Panc1 (cell line): ENCODE measurements around the gene FBXO4. TPM values are rescaled to one million over a fixed set of nuclear protein-coding genes. Genes with fewer than 3 reads are reported as not detected.
"Not testable (repeated sequence)": the region's sequence is repeated elsewhere in the genome, so short reads cannot be mapped to it uniquely, and the experiment has no call there.

Source experiments
- ATAC-seq: fragments of 200-7000 bp; cut with Tn5 transposase; 2 replicates; pipeline ENCODE4 v1.9.1; 2020; ENCODE audit warnings: mild to moderate bottlenecking, moderate library complexity
- BruUV-seq: library from RNA; stranded (reverse); fragments of 400-500 nt; replicated peaks from 2 replicates; lab custom pipeline; 2021; lab: Mats Ljungman, UMichigan
- CTCF ChIA-PET: fragments of 300-600 bp; sonication (Branson Sonifier 250); formaldehyde crosslinking; loops from one replicate; lab custom pipeline; 2022; ENCODE audit warnings: antibody characterized with exemption; lab: Charles Lee
- POLR2A ChIA-PET: fragments of 300-600 bp; sonication (Branson Sonifier 250); formaldehyde crosslinking; loops from one replicate; lab custom pipeline; 2022; ENCODE audit warnings: antibody characterized with exemption; lab: Charles Lee
- DNase-seq: peaks from one replicate; pipeline ENCODE4 v3.0.0-alpha.2; 2010; ENCODE audit warnings: low read depth, low spot score
- H3K27ac ChIP-seq: 2 replicates; pipeline ENCODE4 v1.5.1; 2011; ENCODE audit warnings: mild to moderate bottlenecking, low read length, inconsistent platforms
- H3K27me3 ChIP-seq: fragments of 200-500 bp; sonication (Bioruptor generic); 2 replicates; pipeline ENCODE4 v1.6.0; 2014; ENCODE audit warnings: low read length, inconsistent platforms; ENCODE audit not compliant: control insufficient read depth, insufficient read depth
- H3K36me3 ChIP-seq: fragments of 200-500 bp; sonication (Bioruptor generic); 2 replicates; pipeline ENCODE4 v1.5.1; 2014; ENCODE audit warnings: inconsistent platforms, mild to moderate bottlenecking, low read length, moderate library complexity; ENCODE audit not compliant: control insufficient read depth, insufficient read depth
- H3K4me1 ChIP-seq: 2 replicates; pipeline ENCODE4 v1.5.1; 2011; ENCODE audit warnings: inconsistent platforms, mild to moderate bottlenecking, low read length, moderate library complexity; ENCODE audit not compliant: control insufficient read depth, insufficient read depth
- H3K4me3 ChIP-seq, 2 experiments: 2 replicates each; pipeline ENCODE4 v1.5.1; 2011 to 2012; ENCODE audit warnings: low read depth in 2 of 2, low read length in 2 of 2, mild to moderate bottlenecking in 2 of 2, inconsistent platforms in 1 of 2, moderate library complexity in 1 of 2
- H3K9me3 ChIP-seq: fragments of 200-500 bp; sonication (Bioruptor generic); 2 replicates; pipeline ENCODE4 v1.5.1; 2014; ENCODE audit warnings: low read depth, mild to moderate bottlenecking, inconsistent platforms, low read length, moderate library complexity; ENCODE audit not compliant: control insufficient read depth, insufficient read depth
- POLR2AphosphoS5 ChIP-seq: IDR thresholded peaks from 2 replicates; pipeline ENCODE4 v1.6.1; 2012; ENCODE audit warnings: mild to moderate bottlenecking, low read depth, low read length, moderate library complexity
- SIN3A ChIP-seq: IDR thresholded peaks from 2 replicates; pipeline ENCODE4 v1.6.1; 2012; ENCODE audit warnings: low read depth, mild to moderate bottlenecking, low read length, moderate library complexity, borderline replicate concordance; ENCODE audit not compliant: insufficient read depth
- TCF7L2 ChIP-seq: IDR thresholded peaks from 2 replicates; pipeline ENCODE4 v1.6.1; 2011; ENCODE audit warnings: mild to moderate bottlenecking, low read depth, low read length, inconsistent platforms
- in situ Hi-C: cut with HindIII; loops from 2 replicates; pipeline ENCODE4 v1.10.0; 2016; ENCODE audit warnings: low sequenced_read_pairs, low pct_unique_long_range_greater_than_20kb
- intact Hi-C: fragments of 100-400 bp; cut with micrococcal nuclease; formaldehyde crosslinking; loops from one replicate; pipeline ENCODE4 v1.10.0; 2022; ENCODE audit not compliant: unreplicated experiment
- total RNA-seq: library from RNA; stranded (reverse); gene quantifications from one replicate; pipeline ENCODE4 v1.2.1, GENCODE V29; 2021; ENCODE audit not compliant: unreplicated experiment
- TF ChIP-seq, protein P1 (sequence below): fragments of 450-650 bp; IDR thresholded peaks from 2 replicates; pipeline ENCODE4 v1.5.1; 2017; ENCODE audit warnings: mild to moderate bottlenecking
- TF ChIP-seq, protein P2 (sequence below), 2 experiments: IDR thresholded peaks; 2 replicates each; pipeline ENCODE4 v1.6.1; 2011 to 2012; ENCODE audit warnings: low read depth in 2 of 2, control low read depth in 1 of 2, low read length in 1 of 2, mild to moderate bottlenecking in 1 of 2, moderate library complexity in 1 of 2; ENCODE audit not compliant: insufficient read depth in 1 of 2

The FBXO4 gene
- total RNA-seq, 1 experiment from 2014 or later = 5.7 TPM

GRCh38 chr5:41980396-41980795, 55.3 kb downstream of the FBXO4 start:
- Histone ChIP-seq H3K36me3 (no peaks in the 10 kb centered on the region), H3K4me1 (no peaks in the 10 kb centered on the region), H3K9me3 (no peaks in the 10 kb centered on the region), H3K4me3 (no peak overlapping the region), H3K27ac (no peak overlapping the region), H3K27me3 (no peaks in the 10 kb centered on the region)
- intact Hi-C loops (no loop called here), in situ Hi-C loops (no loop called here)
- ChIA-PET CTCF (no interaction called here), POLR2A (no interaction called here)
- DNase-seq (no peak), ATAC-seq (no peak)
- BruUV-seq = no TSS peak
- TF ChIP-seq, protein P1, sequence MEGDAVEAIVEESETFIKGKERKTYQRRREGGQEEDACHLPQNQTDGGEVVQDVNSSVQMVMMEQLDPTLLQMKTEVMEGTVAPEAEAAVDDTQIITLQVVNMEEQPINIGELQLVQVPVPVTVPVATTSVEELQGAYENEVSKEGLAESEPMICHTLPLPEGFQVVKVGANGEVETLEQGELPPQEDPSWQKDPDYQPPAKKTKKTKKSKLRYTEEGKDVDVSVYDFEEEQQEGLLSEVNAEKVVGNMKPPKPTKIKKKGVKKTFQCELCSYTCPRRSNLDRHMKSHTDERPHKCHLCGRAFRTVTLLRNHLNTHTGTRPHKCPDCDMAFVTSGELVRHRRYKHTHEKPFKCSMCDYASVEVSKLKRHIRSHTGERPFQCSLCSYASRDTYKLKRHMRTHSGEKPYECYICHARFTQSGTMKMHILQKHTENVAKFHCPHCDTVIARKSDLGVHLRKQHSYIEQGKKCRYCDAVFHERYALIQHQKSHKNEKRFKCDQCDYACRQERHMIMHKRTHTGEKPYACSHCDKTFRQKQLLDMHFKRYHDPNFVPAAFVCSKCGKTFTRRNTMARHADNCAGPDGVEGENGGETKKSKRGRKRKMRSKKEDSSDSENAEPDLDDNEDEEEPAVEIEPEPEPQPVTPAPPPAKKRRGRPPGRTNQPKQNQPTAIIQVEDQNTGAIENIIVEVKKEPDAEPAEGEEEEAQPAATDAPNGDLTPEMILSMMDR = no peak
- no peak for TF ChIP-seq SIN3A
- TF ChIP-seq, protein P2, sequence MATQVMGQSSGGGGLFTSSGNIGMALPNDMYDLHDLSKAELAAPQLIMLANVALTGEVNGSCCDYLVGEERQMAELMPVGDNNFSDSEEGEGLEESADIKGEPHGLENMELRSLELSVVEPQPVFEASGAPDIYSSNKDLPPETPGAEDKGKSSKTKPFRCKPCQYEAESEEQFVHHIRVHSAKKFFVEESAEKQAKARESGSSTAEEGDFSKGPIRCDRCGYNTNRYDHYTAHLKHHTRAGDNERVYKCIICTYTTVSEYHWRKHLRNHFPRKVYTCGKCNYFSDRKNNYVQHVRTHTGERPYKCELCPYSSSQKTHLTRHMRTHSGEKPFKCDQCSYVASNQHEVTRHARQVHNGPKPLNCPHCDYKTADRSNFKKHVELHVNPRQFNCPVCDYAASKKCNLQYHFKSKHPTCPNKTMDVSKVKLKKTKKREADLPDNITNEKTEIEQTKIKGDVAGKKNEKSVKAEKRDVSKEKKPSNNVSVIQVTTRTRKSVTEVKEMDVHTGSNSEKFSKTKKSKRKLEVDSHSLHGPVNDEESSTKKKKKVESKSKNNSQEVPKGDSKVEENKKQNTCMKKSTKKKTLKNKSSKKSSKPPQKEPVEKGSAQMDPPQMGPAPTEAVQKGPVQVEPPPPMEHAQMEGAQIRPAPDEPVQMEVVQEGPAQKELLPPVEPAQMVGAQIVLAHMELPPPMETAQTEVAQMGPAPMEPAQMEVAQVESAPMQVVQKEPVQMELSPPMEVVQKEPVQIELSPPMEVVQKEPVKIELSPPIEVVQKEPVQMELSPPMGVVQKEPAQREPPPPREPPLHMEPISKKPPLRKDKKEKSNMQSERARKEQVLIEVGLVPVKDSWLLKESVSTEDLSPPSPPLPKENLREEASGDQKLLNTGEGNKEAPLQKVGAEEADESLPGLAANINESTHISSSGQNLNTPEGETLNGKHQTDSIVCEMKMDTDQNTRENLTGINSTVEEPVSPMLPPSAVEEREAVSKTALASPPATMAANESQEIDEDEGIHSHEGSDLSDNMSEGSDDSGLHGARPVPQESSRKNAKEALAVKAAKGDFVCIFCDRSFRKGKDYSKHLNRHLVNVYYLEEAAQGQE (IDR thresholded peaks at IDR 0.05; ENCODE audit: insufficient read depth in 1 of 2, low read depth in 2 of 2, low read length in 1 of 2) = no peak
- TF ChIP-seq POLR2AphosphoS5 = no peak
- no peak for TF ChIP-seq TCF7L2

DNA sequence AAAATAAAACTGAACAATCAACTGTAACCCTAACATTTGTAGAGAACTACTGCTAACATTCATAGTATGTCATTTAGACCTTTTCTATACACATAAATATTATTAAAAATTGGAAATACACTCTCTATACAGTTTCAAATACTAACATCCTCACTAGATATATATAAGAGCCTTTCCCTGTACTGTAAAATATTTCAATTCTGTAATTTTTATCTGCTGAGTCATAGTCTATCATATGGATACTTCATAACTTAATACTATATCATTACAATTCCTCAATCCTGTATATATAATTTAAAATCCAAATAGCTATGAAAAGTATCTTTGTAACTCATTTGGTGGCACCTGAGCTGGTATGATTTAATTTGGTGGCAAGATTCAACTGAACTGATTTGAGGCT, 55.8 kb downstream of the FBXO4 start:
- no peaks in the 10 kb centered on the region for H3K27me3 ChIP-seq
- no peaks in the 10 kb centered on the region for H3K4me1 ChIP-seq
- no peak overlapping the region for H3K4me3 ChIP-seq
- H3K9me3 ChIP-seq = no peaks in the 10 kb centered on the region
- in situ Hi-C loops = no loop called here
- ChIA-PET CTCF (no interaction called here), POLR2A (no interaction called here)
- TF ChIP-seq, protein P1 = no peak
- TF ChIP-seq, protein P2 (IDR thresholded peaks at IDR 0.05; ENCODE audit: insufficient read depth in 1 of 2, low read depth in 2 of 2, low read length in 1 of 2) = no peak
- no peaks in the 10 kb centered on the region for H3K36me3 ChIP-seq
- intact Hi-C loops = no loop called here
- DNase-seq = no peak
- no TSS peak for BruUV-seq
- H3K27ac ChIP-seq = no peak overlapping the region
- no peak for ATAC-seq

DNA sequence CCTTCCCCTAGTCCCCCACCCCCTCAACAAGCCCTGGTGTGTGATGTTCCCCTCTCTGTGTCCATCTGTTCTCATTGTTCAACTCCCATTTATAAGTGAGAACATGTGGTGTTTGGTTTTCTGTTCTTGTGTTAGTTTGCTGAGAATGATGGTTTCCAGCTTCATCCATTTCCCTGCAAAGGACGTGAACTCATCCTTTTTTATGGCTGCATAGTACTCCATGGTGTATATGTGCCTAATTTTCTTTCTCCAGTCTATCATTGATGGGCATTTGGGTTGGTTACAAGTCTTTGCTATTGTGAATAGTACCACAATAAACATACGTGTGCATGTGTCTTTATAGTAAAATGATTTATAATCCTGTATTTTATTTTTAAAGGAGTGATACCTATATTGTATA, 57.8 kb downstream of the FBXO4 start:
- in situ Hi-C loops, H3K4me3 ChIP-seq, intact Hi-C loops, H3K36me3 ChIP-seq, DNase-seq, H3K27me3 ChIP-seq, H3K27ac ChIP-seq, ATAC-seq, H3K9me3 ChIP-seq, H3K4me1 ChIP-seq, BruUV-seq, POLR2A ChIA-PET: not testable (repeated sequence)
- CTCF ChIA-PET = interaction anchor here (0.7 kb wide), 1 partner anchor 292 kb away, joined by 3 read pairs; no protein-coding TSS in a partner anchor
